ENCODE measurements around the gene TCF7L2. TPM values are rescaled to one million over a fixed set of nuclear protein-coding genes. Genes with fewer than 3 reads are reported as not detected.

Gene TCF7L2
- total and polyA plus RNA-seq, 9 of the 15 experiments (the other 6 are each of a cell fraction or from before 2014, with no cell fraction given) = 0.32 to 2.8 (median 0.92) TPM

DNA sequence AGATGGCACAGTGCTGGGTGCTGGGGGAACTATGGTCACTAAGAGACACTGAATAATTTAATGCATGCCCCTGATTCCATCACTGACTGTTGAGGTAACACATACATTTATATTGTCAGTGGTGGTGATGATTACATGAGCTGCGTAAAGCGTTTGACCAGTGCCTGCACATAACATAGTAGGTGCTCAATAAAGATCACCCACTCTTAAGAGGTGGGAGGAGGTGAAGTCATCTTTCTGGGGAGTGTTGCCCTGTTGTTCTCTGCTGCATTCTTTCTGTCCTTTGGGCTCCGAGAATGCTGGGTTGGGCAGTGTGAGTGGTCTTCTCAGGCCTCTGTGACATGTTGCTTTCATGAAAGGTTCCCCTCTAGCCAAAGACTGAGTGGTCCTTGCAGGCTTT is 68.0 kb downstream of the TCF7L2 start:
- ChIA-PET CTCF (ENCODE audit: low intra/inter-chr PET ratio) (no interaction called here), POLR2A (no interaction called here)
- in situ Hi-C loops (cut with MboI) (no loop called here), intact Hi-C loops (cut with micrococcal nuclease) (no loop called here)
- H2AFZ ChIP-seq (ENCODE audit: low read depth, low read length) = no peak overlapping the region
- H3K4me3 ChIP-seq = no peak overlapping the region
- no peaks in the 10 kb centered on the region for H3K36me3 ChIP-seq (ENCODE audit: control insufficient read depth, insufficient read depth, low read length)
- no peak overlapping the region for H3K9ac ChIP-seq (ENCODE audit: insufficient read depth in 1 of 2, low read depth in 2 of 2, low read length in 2 of 2)
- FAIRE-seq (no peak), ATAC-seq (no peak), DNase-seq (ENCODE audit: extremely low read depth in 1 of 4, low spot score in 3 of 4) (no peak)
- no peaks in the 10 kb centered on the region for H3K9me3 ChIP-seq (replicated peaks; ENCODE audit: control insufficient read depth, insufficient read depth, low read depth, low read length)
- H4K20me1 ChIP-seq (replicated peaks; ENCODE audit: control insufficient read depth, insufficient read depth, low read length) = no peaks in the 10 kb centered on the region; the same call in 1 of the 2 replicates
- no TSS peak for BruUV-seq (replicated peaks)
- H3K27ac ChIP-seq (ENCODE audit: extremely low read depth, low read depth, low read length) = no peak overlapping the region
- no peaks in the 10 kb centered on the region; a peak in 1 of 5 replicates for H3K4me1 ChIP-seq (replicated peaks in 1 of 2; ENCODE audit: control insufficient read depth in 2 of 2, insufficient read depth in 2 of 2, low read length in 2 of 2)
- no peak overlapping the region for H3K4me2 ChIP-seq (ENCODE audit: insufficient read depth, low read length)
- peaks cover 0 to 14% of the 10 kb centered on the region in 2 experiments; a peak in 2 of 5 replicates for H3K27me3 ChIP-seq (ENCODE audit: control insufficient read depth in 2 of 2, insufficient read depth in 2 of 2, low read length in 2 of 2)
- H3K79me2 ChIP-seq (ENCODE audit: control insufficient read depth, insufficient read depth, low read length) = no peaks in the 10 kb centered on the region
- TF ChIP-seq ARID1B (IDR thresholded peaks at IDR 0.05) (no peak), SMAD4 (CRISPR knock-in tag; conservative IDR thresholded peaks at IDR 0.05) (no peak), GABPB2 (CRISPR knock-in tag; conservative IDR thresholded peaks at IDR 0.05) (no peak), PHF21A (IDR thresholded peaks at IDR 0.05; ENCODE audit: borderline replicate concordance, low read depth) (no peak), POLR2A (conservative IDR thresholded peaks at IDR 0.05) (no peak), ILF3 (IDR thresholded peaks at IDR 0.05; ENCODE audit: borderline replicate concordance) (no peak), ZNF76 (CRISPR knock-in tag; IDR thresholded peaks at IDR 0.05; ENCODE audit: borderline replicate concordance) (no peak), MCM3 (IDR thresholded peaks at IDR 0.05) (no peak), IRF2 (CRISPR knock-in tag; IDR thresholded peaks at IDR 0.05) (no peak), ZNF354B (CRISPR knock-in tag; IDR thresholded peaks at IDR 0.05) (no peak), MEIS2 (IDR thresholded peaks at IDR 0.05; ENCODE audit: partially characterized antibody) (no peak), GTF3C2 (IDR thresholded peaks at IDR 0.05; ENCODE audit: borderline replicate concordance, extremely low read depth, insufficient read length) (no peak)
- H3K9me1 ChIP-seq (ENCODE audit: control insufficient read depth, insufficient read depth, low read length) = no peaks in the 10 kb centered on the region
- 38% methylated on average over 3 of the region's 3 CpGs for WGBS (ENCODE audit: insufficient coverage, low coverage, missing lambda C conversion rate)
